Measurements from ENCODE around the gene ENO2. TPM values are rescaled to one million over a fixed set of nuclear protein-coding genes. Genes with fewer than 3 reads are reported as not detected.
A peak's percentile ranks its signal among the peaks of the same experiment; 100 is the strongest.

The ENO2 gene
- total RNA-seq, 2 experiments from 2014 or later: 85.6 to 103 TPM

- ATAC-seq (ENCODE audit: poor library complexity) (no peak), DNase-seq (no peak)
- CTCF ChIA-PET: interaction anchor here (0.5 to 3.1 kb wide), 5 partner anchors 18 to 228 kb away, joined by 3 to 30 read pairs (median 4); no protein-coding TSS in a partner anchor
- H3K4me3 ChIP-seq (ENCODE audit: low read length): no peak overlapping the region
- peaks cover 19% of the 10 kb centered on the region for H3K4me1 Mint-ChIP-seq (ENCODE audit: low read depth)
- no peak for TF ChIP-seq CTCF (IDR thresholded peaks at IDR 0.05)
- H3K27me3 Mint-ChIP-seq: no peaks in the 10 kb centered on the region
- intact Hi-C loops (cut with DNase I, micrococcal nuclease): loop anchor here (5.0 to 10.0 kb wide), 2 partner anchors 37 to 285 kb away; partner anchors contain the start of gene SPSB2 (in 1 of the 2)
- peaks cover 8% of the 10 kb centered on the region for H3K36me3 Mint-ChIP-seq (ENCODE audit: low read depth)
- H3K27ac Mint-ChIP-seq: no peak overlapping the region
- no peaks in the 10 kb centered on the region for H3K9me3 Mint-ChIP-seq
- H3K4me1 ChIP-seq (ENCODE audit: insufficient read depth, low read length): peaks cover 26% of the 10 kb centered on the region
- no peaks in the 10 kb centered on the region for H3K9me3 ChIP-seq (ENCODE audit: control insufficient read depth in 1 of 2, insufficient read depth in 1 of 2, low read length in 2 of 2)
- no peak overlapping the region for H3K27ac ChIP-seq (ENCODE audit: low read depth in 1 of 2, low read length in 2 of 2)
- POLR2A ChIA-PET: interaction anchor here (0.5 to 3.7 kb wide), 7 partner anchors 18 to 115 kb away, joined by 3 to 19 read pairs (median 8); partner anchors contain the start of genes C12orf57, RNU7-1, SPSB2 and USP5
- no peaks in the 10 kb centered on the region for H3K36me3 ChIP-seq (ENCODE audit: insufficient read depth, low read length)
- no peak overlapping the region for H3K4me3 Mint-ChIP-seq
- H3K27me3 ChIP-seq (ENCODE audit: control insufficient read depth in 1 of 2, insufficient read depth in 2 of 2, low read length in 2 of 2): no peaks in the 10 kb centered on the region
Observed at GRCh38 chr12:6909421-6910145, 4.8 kb upstream of the ENO2 start.

GRCh38 chr12:6912164-6912935 is 2.0 kb upstream of the ENO2 start:
- no peaks in the 10 kb centered on the region for H3K9me3 Mint-ChIP-seq
- Histone ChIP-seq H3K27me3 (ENCODE audit: control insufficient read depth in 1 of 2, insufficient read depth in 2 of 2, low read length in 2 of 2) (no peaks in the 10 kb centered on the region), H3K9me3 (ENCODE audit: control insufficient read depth in 1 of 2, insufficient read depth in 1 of 2, low read length in 2 of 2) (no peaks in the 10 kb centered on the region), H3K4me3 (ENCODE audit: low read length) (no peak overlapping the region), H3K36me3 (ENCODE audit: insufficient read depth, low read length) (peaks cover 14% of the 10 kb centered on the region), H3K4me1 (ENCODE audit: insufficient read depth, low read length) (peaks cover 32% of the 10 kb centered on the region), H3K27ac (ENCODE audit: low read depth in 1 of 2, low read length in 2 of 2) (no peak overlapping the region)
- DNase-seq (no peak), ATAC-seq (ENCODE audit: poor library complexity) (no peak)
- intact Hi-C loops (cut with DNase I, micrococcal nuclease): loop anchor here in 1 of 2 experiments (5.0 kb wide), 1 partner anchor 40 kb away; the partner anchor contains the start of gene SPSB2
- peak overlapping the region; percentile 82 for H3K27ac Mint-ChIP-seq
- TF ChIP-seq CTCF (IDR thresholded peaks at IDR 0.05): no peak
- ChIA-PET POLR2A (interaction anchor here (0.9 to 5.4 kb wide), 4 partner anchors 7 to 188 kb away, joined by 3 to 35 read pairs (median 19); partner anchors contain the start of genes C12orf57, COPS7A, LRRC23 and RNU7-1), CTCF (interaction anchor here (1.3 to 3.4 kb wide), 5 partner anchors 21 to 201 kb away, joined by 3 to 36 read pairs (median 4); partner anchors contain the start of gene SPSB2)
- H3K27me3 Mint-ChIP-seq: no peaks in the 10 kb centered on the region
- peaks cover 31% of the 10 kb centered on the region for H3K4me1 Mint-ChIP-seq (ENCODE audit: low read depth)
- peak overlapping the region; percentile 84 for H3K4me3 Mint-ChIP-seq
- H3K36me3 Mint-ChIP-seq (ENCODE audit: low read depth): peaks cover 23% of the 10 kb centered on the region
